ENCODE data around the gene PCBP4.

Gene PCBP4

DNA sequence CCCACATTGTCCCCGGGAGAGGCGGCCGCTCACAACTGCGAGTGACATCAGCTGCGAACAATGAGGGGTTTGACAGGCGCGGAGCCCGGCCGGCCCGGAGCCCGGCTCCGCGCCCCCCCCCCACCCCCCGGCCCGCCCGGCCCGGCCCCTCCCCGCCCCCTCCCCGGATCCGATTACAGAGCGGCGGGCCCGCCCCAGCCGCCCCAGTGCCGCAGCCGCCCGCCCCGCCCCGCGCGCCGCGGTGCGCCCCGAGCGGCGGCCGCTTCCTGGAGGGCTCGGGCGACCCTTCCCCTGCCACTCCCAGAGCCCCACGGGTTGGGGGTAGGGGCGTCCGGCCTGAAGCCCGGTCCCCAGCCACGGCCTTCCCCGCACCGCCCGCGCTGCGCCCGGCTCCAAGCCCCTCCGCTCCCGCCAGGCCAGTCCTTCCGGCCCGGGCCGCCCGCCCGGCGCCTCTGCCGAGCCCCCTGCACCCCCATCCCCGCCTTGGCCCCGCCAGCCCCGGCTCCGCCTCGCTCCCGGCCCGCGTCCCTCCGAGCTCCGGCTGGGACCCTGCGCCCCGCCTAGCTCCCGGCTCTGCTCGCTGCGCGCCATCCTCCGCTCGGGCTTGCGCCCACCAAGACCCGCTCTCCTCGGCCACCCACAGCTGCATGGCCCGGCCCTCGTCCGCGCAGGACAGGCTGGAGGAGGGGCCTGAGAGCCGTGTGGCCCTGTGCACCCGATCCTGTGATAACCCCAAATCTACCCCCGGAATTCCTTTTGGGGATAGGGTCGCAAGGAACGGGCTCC lies at the start of gene PCBP4:
TSS of gene PCBP4 (minus strand) at position 71 of the 786 bp plus-strand sequence. CDS start 6,214 bp downstream, outside the sequence.
- TF ChIP-seq, protein P1, sequence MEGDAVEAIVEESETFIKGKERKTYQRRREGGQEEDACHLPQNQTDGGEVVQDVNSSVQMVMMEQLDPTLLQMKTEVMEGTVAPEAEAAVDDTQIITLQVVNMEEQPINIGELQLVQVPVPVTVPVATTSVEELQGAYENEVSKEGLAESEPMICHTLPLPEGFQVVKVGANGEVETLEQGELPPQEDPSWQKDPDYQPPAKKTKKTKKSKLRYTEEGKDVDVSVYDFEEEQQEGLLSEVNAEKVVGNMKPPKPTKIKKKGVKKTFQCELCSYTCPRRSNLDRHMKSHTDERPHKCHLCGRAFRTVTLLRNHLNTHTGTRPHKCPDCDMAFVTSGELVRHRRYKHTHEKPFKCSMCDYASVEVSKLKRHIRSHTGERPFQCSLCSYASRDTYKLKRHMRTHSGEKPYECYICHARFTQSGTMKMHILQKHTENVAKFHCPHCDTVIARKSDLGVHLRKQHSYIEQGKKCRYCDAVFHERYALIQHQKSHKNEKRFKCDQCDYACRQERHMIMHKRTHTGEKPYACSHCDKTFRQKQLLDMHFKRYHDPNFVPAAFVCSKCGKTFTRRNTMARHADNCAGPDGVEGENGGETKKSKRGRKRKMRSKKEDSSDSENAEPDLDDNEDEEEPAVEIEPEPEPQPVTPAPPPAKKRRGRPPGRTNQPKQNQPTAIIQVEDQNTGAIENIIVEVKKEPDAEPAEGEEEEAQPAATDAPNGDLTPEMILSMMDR (conservative IDR thresholded peaks at IDR 0.05; ENCODE audit: low read depth, low read length) = no peak
- no peak for DNase-seq (ENCODE audit: low read depth)
- peak within 1 kb of the TSS; percentile 81 for H3K4me3 ChIP-seq (ENCODE audit: low read length)

DNA sequence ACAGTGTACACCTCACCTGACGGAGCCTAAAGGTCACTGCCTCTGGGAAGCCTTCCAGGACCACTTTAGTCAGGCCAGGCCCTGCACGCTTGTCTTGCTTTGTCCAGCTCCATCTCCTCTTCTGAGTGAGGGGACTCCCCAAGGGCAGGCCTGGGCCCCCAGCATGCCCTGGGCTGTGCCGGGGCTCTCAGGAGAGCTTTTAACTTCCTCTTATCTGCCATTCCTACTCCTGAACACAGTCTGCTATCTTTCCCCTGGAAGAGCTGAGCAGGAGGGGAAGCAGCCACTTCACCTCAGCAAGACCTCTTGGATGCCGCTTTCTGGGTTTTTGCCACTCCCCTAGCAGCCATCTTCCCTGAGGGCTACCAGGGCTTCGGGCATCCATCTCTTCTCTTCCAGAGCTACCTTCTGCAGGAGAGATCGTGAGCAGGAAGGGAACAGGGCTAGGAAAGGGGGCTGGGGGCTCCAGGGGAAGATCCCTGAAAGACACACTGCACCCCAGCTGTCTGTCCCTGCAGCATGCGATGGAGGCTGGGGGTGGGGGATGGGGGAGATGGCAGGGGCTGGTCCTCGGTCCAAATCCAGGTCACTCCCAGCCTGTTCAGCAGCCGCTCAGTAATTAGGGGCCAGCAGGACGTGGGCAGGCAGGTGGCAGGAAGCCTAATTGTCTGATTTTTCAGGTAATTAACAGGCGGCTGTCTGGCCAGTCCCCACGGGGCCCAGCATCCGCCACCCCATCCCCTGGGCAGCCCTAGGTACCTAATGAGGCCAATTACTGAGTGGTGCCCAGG lies 48.4 kb upstream of the PCBP4 start:
- no peak overlapping the region for H3K4me3 ChIP-seq (ENCODE audit: low read length)
- DNase-seq (ENCODE audit: low read depth) = no peak
- TF ChIP-seq, protein P1 (conservative IDR thresholded peaks at IDR 0.05; ENCODE audit: low read depth, low read length) = no peak

DNA sequence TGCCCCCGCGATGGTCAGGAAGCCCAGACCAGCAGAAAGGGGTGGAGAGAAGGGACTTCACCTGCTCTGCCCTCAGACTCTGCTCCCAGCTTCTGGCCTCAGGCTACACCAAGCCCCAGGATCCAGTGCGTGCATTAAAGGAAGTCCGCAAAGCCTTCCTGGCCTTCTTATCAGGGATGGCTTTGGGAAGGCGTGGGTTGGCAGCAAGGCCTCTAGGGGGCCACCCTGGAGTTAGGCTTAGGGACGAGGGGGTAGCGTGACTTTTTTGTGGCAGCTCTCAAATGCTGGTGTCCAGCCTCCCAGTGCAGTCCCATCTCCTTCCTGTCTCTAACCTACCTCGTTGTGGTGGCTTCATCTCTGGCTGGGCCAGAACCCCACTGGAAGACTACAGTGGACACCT lies 47.4 kb upstream of the PCBP4 start:
- no peak overlapping the region for H3K4me3 ChIP-seq (ENCODE audit: low read length)
- TF ChIP-seq, protein P1 (conservative IDR thresholded peaks at IDR 0.05; ENCODE audit: low read depth, low read length) = peak; percentile 57
- no peak for DNase-seq (ENCODE audit: low read depth)

DNA sequence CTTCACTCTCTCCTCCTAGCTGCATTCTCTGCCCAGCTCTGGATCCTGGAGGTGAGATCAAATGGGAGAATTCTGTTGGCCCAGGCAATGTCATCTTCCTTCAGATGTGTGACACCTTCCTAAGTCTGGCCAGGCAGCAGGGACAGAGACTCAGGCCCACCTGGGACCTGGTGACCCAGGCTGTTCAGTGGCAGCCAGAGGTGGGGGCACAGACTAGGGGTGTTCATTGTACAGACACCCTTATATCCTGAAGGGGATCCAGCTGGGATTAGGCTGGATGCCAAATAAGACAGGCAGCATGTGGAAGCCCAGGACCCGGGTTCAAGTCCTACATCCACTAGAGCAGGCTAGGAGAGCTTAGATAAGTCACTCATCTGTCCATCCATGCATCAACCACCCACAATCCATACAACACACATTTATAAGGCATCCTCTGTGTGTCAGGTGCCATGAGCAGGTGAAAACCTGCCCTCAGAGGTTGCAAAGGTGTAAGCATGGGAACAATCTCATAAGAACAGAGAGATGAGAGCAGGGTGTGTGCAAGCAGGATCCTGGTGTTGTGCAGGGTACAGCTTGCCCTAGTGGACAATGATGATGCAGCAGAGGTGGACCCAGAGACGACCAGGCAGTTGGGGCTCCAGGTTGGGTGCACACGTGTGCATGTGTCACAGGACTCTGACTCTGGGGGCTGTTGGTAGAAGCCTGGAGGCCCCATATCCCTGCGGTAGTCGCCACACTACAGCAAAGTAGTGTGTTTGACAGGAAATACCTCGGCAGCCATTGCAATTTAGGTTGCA lies 46.7 kb upstream of the PCBP4 start:
- TF ChIP-seq, protein P1 (conservative IDR thresholded peaks at IDR 0.05; ENCODE audit: low read depth, low read length) = peak; percentile 4
- H3K4me3 ChIP-seq (ENCODE audit: low read length) = no peak overlapping the region

GRCh38 chr3:52012699-52013098 lies 45.4 kb upstream of the PCBP4 start:
- no peak overlapping the region for H3K4me3 ChIP-seq (ENCODE audit: low read length)
- no peak for DNase-seq (ENCODE audit: low read depth)
- TF ChIP-seq, protein P1 (conservative IDR thresholded peaks at IDR 0.05; ENCODE audit: low read depth, low read length) = no peak

More for the DNA sequence above, 46.7 kb upstream of the PCBP4 start:
- DNase-seq (ENCODE audit: low read depth) = no peak

DNA sequence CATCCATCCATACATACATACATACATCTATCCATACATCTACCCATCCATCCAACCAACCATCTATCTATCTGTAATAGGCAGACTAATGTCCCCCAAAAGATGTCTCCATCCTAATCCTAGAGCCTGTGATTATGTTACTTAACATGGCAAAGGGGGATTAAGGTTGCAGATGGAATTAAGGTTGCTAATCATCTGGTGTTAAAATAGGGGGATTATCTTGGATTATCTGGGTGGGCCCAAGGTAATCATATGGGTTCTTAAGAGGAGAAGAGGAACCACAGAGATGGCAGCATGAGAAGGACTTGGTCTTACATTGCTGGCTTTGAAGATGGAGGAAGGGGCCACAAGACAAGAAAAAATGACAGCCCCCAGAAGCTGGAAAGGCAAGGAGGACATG lies 43.2 kb upstream of the PCBP4 start:
- DNase-seq (ENCODE audit: low read depth) = no peak
- TF ChIP-seq, protein P1 (conservative IDR thresholded peaks at IDR 0.05; ENCODE audit: low read depth, low read length) = no peak
- no peak overlapping the region for H3K4me3 ChIP-seq (ENCODE audit: low read length)
